K562 (cell line): ENCODE measurements around the gene COQ6. TPM values are rescaled to one million over a fixed set of nuclear protein-coding genes. Genes with fewer than 3 reads are reported as not detected.

ENCODE experiments used
- CREB3 ChIP-seq: fragments of 450-650 bp; conservative IDR thresholded peaks from 2 replicates; pipeline ENCODE4 v1.6.1; 2016; ENCODE audit warnings: missing genetic modification characterization, low read depth, mild to moderate bottlenecking, missing compliant biosample characterization, moderate library complexity
- FOXO4 ChIP-seq: fragments of 450-650 bp; formaldehyde crosslinking; IDR thresholded peaks from 2 replicates; pipeline ENCODE4 v1.4.0; 2020; ENCODE audit warnings: mild to moderate bottlenecking, moderate library complexity
- MNT ChIP-seq, 2 experiments: fragments of 450-650 bp; conservative IDR thresholded peaks; 2 replicates each; pipeline ENCODE4 v1.6.1; 2017; ENCODE audit warnings: mild to moderate bottlenecking in 2 of 2, moderate library complexity in 2 of 2
- NKRF ChIP-seq: fragments of 450-650 bp; IDR thresholded peaks from 2 replicates; pipeline ENCODE4 v1.6.1; 2016; ENCODE audit warnings: borderline replicate concordance
- PYGO2 ChIP-seq: fragments of 450-650 bp; IDR thresholded peaks from 2 replicates; pipeline ENCODE4 v1.6.1; 2016; ENCODE audit warnings: mild to moderate bottlenecking, missing genetic modification characterization, moderate library complexity, missing compliant biosample characterization
- REST ChIP-seq, 2 experiments: fragments of 450-650 bp; formaldehyde crosslinking in 1 of 2; IDR thresholded peaks; 2 replicates each; pipeline versions ENCODE4 v1.4.0 to v1.6.1; 2014 to 2020; ENCODE audit warnings: mild to moderate bottlenecking in 2 of 2, borderline replicate concordance in 1 of 2, low read depth in 1 of 2
- SMAD4 ChIP-seq: fragments of 250-450 bp; sonication (Bioruptor Pico); conservative IDR thresholded peaks from 2 replicates; pipeline ENCODE4 v1.8.0; 2021; ENCODE audit warnings: inconsistent platforms, mild to moderate bottlenecking, moderate library complexity
- polyA plus RNA-seq, 8 experiments: library from polyadenylated mRNA; depleted of rRNA in 4 of 8; stranded (reverse) in 5 of 8; unstranded in 3 of 8; fragments of >200 nt; fragmentation: Nextera tagmentation in 2 of 8; fragmentation: Illumina TruSeq in 1 of 8; extraction: Ambion mirVana in 2 of 8; extraction: Trizol in 1 of 8; gene quantifications; 2 replicates each; pipeline versions ENCODE4 v1.2.1 to v1.2.3, GENCODE V29; 2011 to 2014; ENCODE audit warnings: inconsistent platforms in 1 of 8, missing spikeins in 1 of 8
- total RNA-seq, 7 experiments: library from RNA; depleted of rRNA in 6 of 7; stranded (reverse); fragments of >200 nt in 6 of 7; fragmentation: Illumina TruSeq in 2 of 7; extraction: Trizol in 2 of 7; gene quantifications; 2 replicates each; pipeline versions ENCODE4 v1.2.1 to v1.2.3, GENCODE V29; 2011 to 2021; ENCODE audit warnings: low replicate concordance in 1 of 7

COQ6 gene
- total and polyA plus RNA-seq, 9 of the 15 experiments (the other 6 are each of a cell fraction or from before 2014, with no cell fraction given): 4.3 to 29.0 (median 11.7) TPM

- TF ChIP-seq NKRF (0 out of 2 replicates have a peak, but pooled peaks have one; percentile 48), FOXO4 (CRISPR knock-in tag) (no peak), PYGO2 (tag) (no peak), MNT (conservative IDR thresholded peaks at IDR 0.05) (peak; percentile 50 to 79), SMAD4 (CRISPR knock-in tag) (0 out of 2 replicates have a peak, but pooled peaks have one; percentile 47), REST (IDR thresholded peaks at IDR 0.05; ENCODE audit: borderline replicate concordance) (peak; percentile 77), REST (CRISPR knock-in tag; IDR thresholded peaks at IDR 0.05; ENCODE audit: low read depth) (0 out of 2 replicates have a peak, but pooled peaks have one; percentile 15), CREB3 (tag) (no peak)
These were observed at the start of gene COQ6, which contains the start of gene FAM161B (continued) for GRCh38 chr14:73949752-73950734.
